ENCODE data around the gene EIF4G3. TPM values are rescaled to one million over a fixed set of nuclear protein-coding genes. Genes with fewer than 3 reads are reported as not detected.
"Not testable (repeated sequence)": the region's sequence is repeated elsewhere in the genome, so short reads cannot be mapped to it uniquely, and the experiment has no call there.

Gene EIF4G3
- total RNA-seq, 1 experiment from 2014 or later: 55.4 TPM

- H3K9me3 Mint-ChIP-seq (ENCODE audit: unreplicated experiment): no peaks in the 10 kb centered on the region
- POLR2A ChIA-PET: no interaction called here
- H3K36me3 Mint-ChIP-seq (ENCODE audit: insufficient read depth, unreplicated experiment): peaks cover 7% of the 10 kb centered on the region
- H3K27me3 Mint-ChIP-seq (ENCODE audit: insufficient read depth, unreplicated experiment): no peaks in the 10 kb centered on the region
- no peak overlapping the region for H3K27ac Mint-ChIP-seq (ENCODE audit: unreplicated experiment)
- Histone ChIP-seq H3K36me3 (ENCODE audit: control insufficient read depth, insufficient read depth, low read length) (no peaks in the 10 kb centered on the region), H3K9me3 (no peaks in the 10 kb centered on the region), H3K27me3 (replicated peaks; ENCODE audit: control insufficient read depth, insufficient read depth, low read length) (no peaks in the 10 kb centered on the region), H3K4me1 (peaks cover 21% of the 10 kb centered on the region), H3K4me3 (ENCODE audit: low read depth, low read length) (no peak overlapping the region)
- no peak for DNase-seq
- no peak overlapping the region for H3K4me3 Mint-ChIP-seq (ENCODE audit: unreplicated experiment)
- BruUV-seq (replicated peaks): no TSS peak
- CTCF ChIA-PET: no interaction called here
- no peak for TF ChIP-seq CTCF (IDR thresholded peaks at IDR 0.05; ENCODE audit: insufficient read depth in 1 of 2, low read depth in 1 of 2, low read length in 1 of 2, severe bottlenecking in 1 of 2, unreplicated experiment in 1 of 2)
- peaks cover 8% of the 10 kb centered on the region for H3K4me1 Mint-ChIP-seq (ENCODE audit: low read depth, unreplicated experiment)
- intact Hi-C loops (cut with micrococcal nuclease; ENCODE audit: unreplicated experiment): no loop called here
Observed at GRCh38 chr1:21028520-21029145, 148.1 kb downstream of the EIF4G3 start.

GRCh38 chr1:21027805-21028204 lies 148.9 kb downstream of the EIF4G3 start:
- DNase-seq: no peak
- Histone ChIP-seq H3K36me3 (ENCODE audit: control insufficient read depth, insufficient read depth, low read length) (no peaks in the 10 kb centered on the region), H3K4me1 (peaks cover 22% of the 10 kb centered on the region), H3K27me3 (replicated peaks; ENCODE audit: control insufficient read depth, insufficient read depth, low read length) (no peaks in the 10 kb centered on the region), H3K9me3 (no peaks in the 10 kb centered on the region), H3K4me3 (ENCODE audit: low read depth, low read length) (no peak overlapping the region)
- intact Hi-C loops (cut with micrococcal nuclease; ENCODE audit: unreplicated experiment): no loop called here
- POLR2A ChIA-PET: no interaction called here
- no peak overlapping the region for H3K27ac Mint-ChIP-seq (ENCODE audit: unreplicated experiment)
- no peak for TF ChIP-seq CTCF (IDR thresholded peaks at IDR 0.05; ENCODE audit: insufficient read depth in 1 of 2, low read depth in 1 of 2, low read length in 1 of 2, severe bottlenecking in 1 of 2, unreplicated experiment in 1 of 2)
- H3K4me1 Mint-ChIP-seq (ENCODE audit: low read depth, unreplicated experiment): peaks cover 8% of the 10 kb centered on the region
- no peaks in the 10 kb centered on the region for H3K27me3 Mint-ChIP-seq (ENCODE audit: insufficient read depth, unreplicated experiment)
- peaks cover 7% of the 10 kb centered on the region for H3K36me3 Mint-ChIP-seq (ENCODE audit: insufficient read depth, unreplicated experiment)
- BruUV-seq (replicated peaks): no TSS peak
- H3K4me3 Mint-ChIP-seq (ENCODE audit: unreplicated experiment): peak overlapping the region; percentile 27
- CTCF ChIA-PET: no interaction called here
- H3K9me3 Mint-ChIP-seq (ENCODE audit: unreplicated experiment): no peaks in the 10 kb centered on the region

- H3K27me3 Mint-ChIP-seq (ENCODE audit: insufficient read depth, unreplicated experiment): no peaks in the 10 kb centered on the region
- H3K4me1 Mint-ChIP-seq (ENCODE audit: low read depth, unreplicated experiment): peaks cover 14% of the 10 kb centered on the region
- Histone ChIP-seq H3K9me3 (no peaks in the 10 kb centered on the region), H3K27me3 (replicated peaks; ENCODE audit: control insufficient read depth, insufficient read depth, low read length) (no peaks in the 10 kb centered on the region), H3K4me3 (ENCODE audit: low read depth, low read length) (no peak overlapping the region), H3K4me1 (peaks cover 40% of the 10 kb centered on the region), H3K36me3 (ENCODE audit: control insufficient read depth, insufficient read depth, low read length) (no peaks in the 10 kb centered on the region)
- intact Hi-C loops (cut with micrococcal nuclease; ENCODE audit: unreplicated experiment): no loop called here
- H3K36me3 Mint-ChIP-seq (ENCODE audit: insufficient read depth, unreplicated experiment): peaks cover 6% of the 10 kb centered on the region
- no TSS peak for BruUV-seq (replicated peaks)
- no peaks in the 10 kb centered on the region for H3K9me3 Mint-ChIP-seq (ENCODE audit: unreplicated experiment)
- no peak overlapping the region for H3K27ac Mint-ChIP-seq (ENCODE audit: unreplicated experiment)
- ChIA-PET POLR2A (no interaction called here), CTCF (no interaction called here)
- no peak for TF ChIP-seq CTCF (IDR thresholded peaks at IDR 0.05; ENCODE audit: insufficient read depth in 1 of 2, low read depth in 1 of 2, low read length in 1 of 2, severe bottlenecking in 1 of 2, unreplicated experiment in 1 of 2)
- no peak overlapping the region for H3K4me3 Mint-ChIP-seq (ENCODE audit: unreplicated experiment)
- DNase-seq: no peak
Observed at GRCh38 chr1:21024918-21025317, 151.8 kb downstream of the EIF4G3 start.

- H3K9me3 Mint-ChIP-seq (ENCODE audit: unreplicated experiment): not testable (repeated sequence)
Observed at GRCh38 chr1:21024136-21024896, 152.4 kb downstream of the EIF4G3 start.

More at GRCh38 chr1:21024136-21024896, 152.4 kb downstream of the EIF4G3 start:
- peaks cover 40% of the 10 kb centered on the region for H3K4me1 ChIP-seq
- H3K4me3 ChIP-seq (ENCODE audit: low read depth, low read length); H3K27ac Mint-ChIP-seq (ENCODE audit: unreplicated experiment); BruUV-seq (replicated peaks); H3K9me3 ChIP-seq; intact Hi-C loops (cut with micrococcal nuclease; ENCODE audit: unreplicated experiment); H3K27me3 Mint-ChIP-seq (ENCODE audit: insufficient read depth, unreplicated experiment); DNase-seq; POLR2A ChIA-PET; H3K36me3 ChIP-seq (ENCODE audit: control insufficient read depth, insufficient read depth, low read length); H3K27me3 ChIP-seq (replicated peaks; ENCODE audit: control insufficient read depth, insufficient read depth, low read length); CTCF ChIA-PET; H3K4me3 Mint-ChIP-seq (ENCODE audit: unreplicated experiment); H3K36me3 Mint-ChIP-seq (ENCODE audit: insufficient read depth, unreplicated experiment): not testable (repeated sequence)
- peaks cover 14% of the 10 kb centered on the region for H3K4me1 Mint-ChIP-seq (ENCODE audit: low read depth, unreplicated experiment)
